ENCODE results near the gene MSRB3.
"Not testable (repeated sequence)": the region's sequence is repeated elsewhere in the genome, so short reads cannot be mapped to it uniquely, and the experiment has no call there.

Gene MSRB3

GRCh38 chr12:65460063-65460462 is 181.6 kb downstream of the MSRB3 start:
- DNase-seq, result no peak

DNA sequence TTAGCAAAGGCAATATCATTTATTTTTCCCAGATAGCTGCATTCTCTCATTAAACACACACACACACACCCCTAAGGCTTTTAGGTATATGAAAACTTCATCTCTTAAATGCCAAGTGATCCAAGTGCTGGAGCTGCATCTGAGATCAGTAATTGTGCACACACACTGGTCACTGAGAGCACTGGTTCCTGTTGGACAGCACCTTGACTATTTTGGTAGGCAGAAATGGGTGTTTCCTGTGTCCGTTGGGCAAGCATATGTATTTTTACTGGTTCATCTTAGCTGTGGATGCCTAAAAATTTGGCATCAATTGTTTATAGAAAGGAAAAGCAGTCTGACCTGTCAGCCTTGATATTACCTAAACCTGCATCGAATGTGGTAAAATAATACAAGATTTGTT is 182.5 kb downstream of the MSRB3 start:
- DNase-seq, result no peak

GRCh38 chr12:65462484-65462883 is 184.0 kb downstream of the MSRB3 start:
- no peak for DNase-seq

- DNase-seq, result no peak
Observed at GRCh38 chr12:65463082-65463481, 184.6 kb downstream of the MSRB3 start.

- DNase-seq, result no peak
Observed at GRCh38 chr12:65463611-65464010, 185.1 kb downstream of the MSRB3 start.

GRCh38 chr12:65464930-65465329 is 186.4 kb downstream of the MSRB3 start:
- peak; percentile 88 for DNase-seq

DNA sequence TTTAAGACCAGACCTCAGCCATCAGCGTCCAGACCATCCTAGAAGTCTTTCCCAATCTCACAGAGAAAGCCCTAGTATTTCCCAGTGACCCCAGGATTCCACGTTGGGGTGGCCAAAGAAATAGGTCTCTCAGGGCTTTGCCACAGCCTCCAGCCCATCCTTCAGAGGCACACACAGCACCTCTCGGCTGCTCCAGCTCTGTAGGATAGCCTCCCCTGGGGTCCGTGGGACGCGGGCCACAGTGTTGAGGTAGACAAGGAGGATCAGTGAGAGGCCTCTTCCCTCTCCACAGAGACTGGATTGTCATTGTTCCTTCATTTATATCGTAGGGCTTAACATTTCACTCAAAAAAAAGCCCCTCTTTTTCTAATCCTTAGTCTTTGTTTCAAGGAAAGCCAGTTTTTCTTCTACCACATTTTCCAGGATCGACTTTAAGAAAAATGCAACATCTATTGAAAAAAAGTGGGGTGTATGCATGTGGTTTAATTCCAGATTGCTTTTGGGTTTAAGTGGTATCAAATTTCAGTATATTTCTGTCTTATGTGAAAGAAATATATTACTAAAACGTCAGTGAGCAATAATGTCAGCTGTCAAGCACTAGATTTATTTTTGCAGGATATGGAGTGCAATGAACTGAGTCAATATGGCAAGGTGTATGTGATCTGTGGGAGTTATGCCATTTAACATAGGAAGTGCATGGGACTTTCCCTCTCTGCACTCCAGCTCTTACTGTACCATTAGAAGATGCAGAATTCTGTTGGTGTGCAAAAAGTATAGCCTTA is 187.5 kb downstream of the MSRB3 start:
- DNase-seq, result no peak

DNA sequence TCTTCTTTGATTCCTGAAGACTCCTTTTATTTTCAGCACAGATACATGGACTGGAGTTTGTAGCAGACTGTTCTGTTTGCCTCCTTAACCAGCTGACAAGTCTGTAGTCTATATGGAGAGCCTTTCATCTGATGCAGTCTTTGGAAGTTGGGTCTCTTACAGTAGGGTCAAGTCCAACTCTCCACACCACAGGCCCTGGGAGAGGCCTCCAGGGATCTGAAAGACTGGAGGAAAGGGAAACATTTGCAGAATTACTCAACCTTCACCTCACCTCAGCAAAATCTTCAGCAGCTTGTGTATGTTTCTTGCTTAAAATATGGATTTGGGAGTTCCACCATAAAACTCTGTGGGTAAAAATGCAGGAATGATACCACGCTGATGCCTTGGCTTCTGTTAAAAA is 188.4 kb downstream of the MSRB3 start:
- DNase-seq, result no peak

- no peak for DNase-seq
Observed at GRCh38 chr12:65470256-65470655, 191.8 kb downstream of the MSRB3 start.

DNA sequence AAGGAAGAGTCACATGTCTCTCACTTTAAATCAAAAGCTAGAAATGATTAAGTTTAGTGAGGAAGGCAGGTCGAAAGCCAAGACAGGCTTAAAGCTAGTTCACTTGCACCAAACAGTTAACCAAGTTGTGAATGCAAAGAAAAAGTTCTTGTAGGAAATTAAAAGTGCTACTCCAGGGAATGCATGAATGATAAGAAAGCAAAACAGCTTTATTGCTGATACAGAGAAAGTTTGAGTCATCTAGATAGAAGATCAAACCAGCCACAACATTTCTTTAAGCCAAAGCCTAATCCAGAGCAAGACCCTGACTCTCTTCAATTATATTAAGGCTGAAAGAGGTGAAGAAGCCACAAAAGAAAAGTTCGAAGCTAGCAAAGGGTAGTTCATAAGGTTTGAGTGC is 193.6 kb downstream of the MSRB3 start:
- DNase-seq, result no peak

- no peak for DNase-seq
Observed at GRCh38 chr12:65474831-65475230, 196.3 kb downstream of the MSRB3 start.

DNA sequence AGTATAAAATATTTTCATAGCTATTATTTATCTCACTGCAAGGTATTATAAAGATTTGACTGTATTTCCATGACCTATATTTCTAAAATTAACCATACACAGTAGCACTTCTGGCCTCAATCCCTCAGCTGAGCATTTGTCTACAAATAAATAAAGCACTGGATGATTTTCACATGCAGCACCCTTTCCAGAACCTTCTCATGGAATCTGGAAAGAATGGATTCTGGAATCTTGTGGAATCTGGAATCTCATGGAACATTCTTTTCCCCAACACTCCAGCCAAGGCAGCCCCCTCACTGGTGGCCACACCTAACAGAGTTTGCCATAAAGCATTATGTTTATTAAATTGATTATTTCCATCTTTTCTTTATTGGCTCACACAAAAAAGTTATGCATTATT is 199.2 kb downstream of the MSRB3 start:
- no peak for DNase-seq

DNA sequence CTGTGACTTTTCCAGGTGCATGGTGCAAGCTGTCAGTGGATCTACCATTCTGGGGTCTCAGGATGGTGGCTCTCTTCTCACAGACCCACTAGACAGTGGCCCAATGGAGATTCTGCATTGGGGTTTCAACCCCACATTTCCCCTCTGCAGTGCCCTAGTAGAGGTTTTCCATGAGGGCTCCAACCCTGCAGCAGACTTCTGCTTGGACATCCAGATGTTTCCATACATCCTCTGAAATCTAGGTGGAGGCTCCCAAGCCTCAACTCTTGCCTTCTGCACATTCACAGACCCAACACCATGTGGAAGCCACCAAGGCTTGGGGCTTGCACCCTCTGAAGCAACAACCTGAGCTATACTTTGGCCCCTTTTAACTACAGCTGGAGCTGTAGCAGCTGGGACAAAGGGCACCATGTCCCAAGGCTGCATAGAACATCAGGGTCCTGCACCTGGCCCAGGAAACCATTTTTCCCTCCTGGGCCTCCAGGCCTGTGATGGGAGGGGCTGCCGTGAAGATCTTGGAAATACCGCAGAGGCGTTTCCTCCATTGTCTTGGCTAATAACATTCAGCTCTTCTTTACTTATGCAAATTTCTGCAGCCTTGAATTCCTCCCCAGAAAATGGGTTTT is 205.5 kb downstream of the MSRB3 start:
- not testable (repeated sequence) for DNase-seq

- DNase-seq, result no peak
Observed at GRCh38 chr12:65488197-65488596, 209.7 kb downstream of the MSRB3 start.

DNA sequence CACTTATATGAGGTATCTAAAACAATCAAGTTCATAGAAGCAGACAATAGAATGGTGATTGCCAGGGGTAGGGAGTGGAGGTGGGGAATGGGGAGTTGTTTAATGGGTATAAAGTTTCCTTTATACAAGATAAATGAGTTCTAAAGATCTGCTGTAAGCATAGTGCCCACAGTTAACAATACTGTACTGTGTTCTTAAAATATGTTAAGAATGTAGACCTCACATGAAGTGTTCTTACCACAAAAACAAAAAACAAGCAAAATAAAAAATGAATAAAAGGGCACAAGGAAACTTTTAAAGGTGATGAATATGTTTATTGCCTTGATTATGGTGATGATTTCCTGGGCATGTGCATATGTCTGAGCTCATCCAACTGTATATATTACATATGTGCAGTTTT is 211.8 kb downstream of the MSRB3 start:
- peak; percentile 38 for DNase-seq

DNA sequence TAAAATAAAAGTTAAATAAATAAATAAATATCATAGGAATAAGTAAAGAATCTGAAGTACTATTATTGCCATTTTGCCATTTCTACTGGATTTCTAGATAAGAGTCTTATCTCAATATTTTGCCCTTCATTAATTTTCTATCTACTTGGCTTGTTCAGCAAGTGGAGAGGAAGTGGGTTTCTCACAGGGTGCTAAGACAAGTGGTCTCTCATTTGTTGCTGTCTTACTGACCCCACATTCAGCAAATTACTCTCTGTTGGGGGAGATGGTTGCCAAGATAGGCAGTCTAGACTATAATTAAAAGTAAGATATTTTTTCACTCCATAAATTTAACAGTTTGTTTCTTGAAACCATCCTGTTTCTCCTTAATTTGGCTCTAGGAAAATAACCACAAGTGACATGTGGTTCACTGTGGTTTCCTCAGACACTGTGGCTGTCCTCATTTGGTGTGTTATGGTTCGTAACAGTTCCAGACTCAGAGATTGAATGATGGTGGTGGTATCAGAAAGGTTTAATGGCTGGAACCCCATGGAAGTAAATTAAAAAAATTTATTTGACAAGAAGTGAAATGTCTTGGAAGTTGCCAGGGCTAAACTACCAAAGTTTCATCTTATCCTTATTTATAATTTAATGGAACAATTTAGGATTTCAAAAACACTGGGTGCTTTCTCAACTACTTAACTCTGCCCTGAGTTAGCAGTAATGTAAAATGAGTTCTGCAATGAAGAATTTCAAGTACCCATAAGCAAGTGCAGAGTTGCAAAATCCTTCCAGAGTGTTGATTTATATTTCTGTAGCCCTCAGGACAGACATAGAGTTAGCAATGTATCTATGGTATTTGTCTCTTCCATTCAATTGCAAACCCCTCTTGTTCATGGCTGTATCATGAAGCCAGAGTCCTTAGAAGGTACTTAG is 214.8 kb downstream of the MSRB3 start:
- DNase-seq, result no peak

- peak; percentile 20 for DNase-seq
Observed at GRCh38 chr12:65493913-65494245, 215.4 kb downstream of the MSRB3 start.

GRCh38 chr12:65494537-65494936 is 216.1 kb downstream of the MSRB3 start:
- DNase-seq, result peak; percentile 22

GRCh38 chr12:65495233-65495632 is 216.8 kb downstream of the MSRB3 start:
- peak; percentile 96 for DNase-seq

DNA sequence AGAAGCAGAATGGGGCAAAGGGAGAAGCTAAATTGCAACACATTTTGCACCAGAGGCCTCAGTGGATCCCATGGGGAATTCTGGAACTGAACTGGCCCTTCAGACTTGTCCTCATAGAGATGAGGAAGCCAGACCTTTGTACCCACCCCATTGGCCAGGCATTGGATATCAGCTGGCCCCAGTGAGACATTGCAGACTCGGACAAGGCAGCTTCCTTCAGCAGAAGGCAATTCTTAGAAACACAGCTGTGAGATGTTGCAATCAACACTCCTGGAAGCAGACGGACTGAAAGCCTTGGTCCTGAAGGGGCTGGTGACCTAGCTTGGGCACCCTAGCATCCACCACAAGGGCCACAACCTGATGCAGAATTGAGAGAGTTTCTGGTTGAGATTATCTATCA is 218.1 kb downstream of the MSRB3 start:
- no peak for DNase-seq

DNA sequence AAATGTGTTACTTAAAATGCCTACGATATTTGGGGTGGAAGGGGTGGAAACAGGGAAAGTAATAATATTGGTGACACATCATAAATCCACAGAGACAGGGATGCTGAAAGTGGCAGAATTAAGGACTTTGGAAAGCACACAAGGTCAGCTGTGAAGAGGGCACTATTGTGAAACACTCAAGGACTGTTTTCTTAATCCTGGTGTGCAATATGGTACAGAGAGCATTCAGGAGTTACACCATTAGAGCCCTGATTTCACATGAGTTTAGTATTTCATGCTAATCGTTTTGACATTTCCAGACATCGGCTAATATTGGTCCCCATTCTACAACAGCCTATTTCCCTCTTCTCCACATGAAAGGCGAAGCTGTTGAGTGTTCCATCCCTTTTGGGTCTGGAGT is 219.2 kb downstream of the MSRB3 start:
- no peak for DNase-seq

- DNase-seq, result no peak
Observed at GRCh38 chr12:65499167-65499566, 220.7 kb downstream of the MSRB3 start.

- DNase-seq, result peak; percentile 88
Observed at GRCh38 chr12:65500091-65500900, 221.8 kb downstream of the MSRB3 start.

Measured in EL (cell line).